Measurements from ENCODE around the gene FNBP1L.

The FNBP1L gene

GRCh38 chr1:93483606-93484005, 35.7 kb downstream of the FNBP1L start:
- no peak overlapping the region for H3K27ac ChIP-seq (replicated peaks; ENCODE audit: low read length)
- no peak overlapping the region for H2BK120ac ChIP-seq (ENCODE audit: low read depth, low read length)
- no peak overlapping the region for H2BK12ac ChIP-seq (ENCODE audit: low read length)
- H3K9ac ChIP-seq (ENCODE audit: low read depth, low read length, poor library complexity): no peak overlapping the region
- no peak for DNase-seq (ENCODE audit: low spot score)
- H4K91ac ChIP-seq (ENCODE audit: low read depth, low read length, poor library complexity): no peak overlapping the region
- no peak overlapping the region for H3K4me3 ChIP-seq (ENCODE audit: low read length in 2 of 2)
- peaks cover 1% of the 10 kb centered on the region for H3K79me1 ChIP-seq (ENCODE audit: low read depth, low read length)
- H3K36me3 ChIP-seq (replicated peaks in 1 of 2; ENCODE audit: control insufficient read depth in 2 of 2, insufficient read depth in 2 of 2, low read length in 2 of 2): peaks cover 0 to 4% of the 10 kb centered on the region in 2 donors
- no peak overlapping the region for H3K4ac ChIP-seq (ENCODE audit: low read length)
- H2AK5ac ChIP-seq (ENCODE audit: low read depth, low read length): no peak overlapping the region
- H2BK5ac ChIP-seq (ENCODE audit: low read length): no peak overlapping the region
- no peak overlapping the region for H3K4me2 ChIP-seq (ENCODE audit: insufficient read depth, low read length, poor library complexity, severe bottlenecking)
- H3K9me3 ChIP-seq (replicated peaks in 1 of 2; ENCODE audit: control insufficient read depth in 2 of 2, insufficient read depth in 1 of 2, low read depth in 1 of 2, low read length in 2 of 2): peaks cover 0 to 10% of the 10 kb centered on the region in 2 donors
- H2BK15ac ChIP-seq (ENCODE audit: low read length): no peak overlapping the region
- H2AFZ ChIP-seq (ENCODE audit: low read length): no peak overlapping the region
- no peak overlapping the region for H3K14ac ChIP-seq (ENCODE audit: low read length)
- H3K4me1 ChIP-seq (ENCODE audit: control insufficient read depth in 2 of 2, insufficient read depth in 1 of 2, low read depth in 1 of 2, low read length in 2 of 2): no peaks in the 10 kb centered on the region
- no peak overlapping the region for H3K18ac ChIP-seq (ENCODE audit: low read length)
- no peak overlapping the region for H3K23ac ChIP-seq (ENCODE audit: low read depth, low read length, poor library complexity)
- no peak overlapping the region for H4K8ac ChIP-seq (ENCODE audit: low read depth, low read length)
- no peaks in the 10 kb centered on the region for H3K27me3 ChIP-seq (ENCODE audit: control insufficient read depth in 3 of 3, insufficient read depth in 3 of 3, low read depth in 1 of 3, low read length in 3 of 3)

- no peak overlapping the region for H4K8ac ChIP-seq (ENCODE audit: low read depth, low read length)
- H2AFZ ChIP-seq (ENCODE audit: low read length): no peak overlapping the region
- no peak overlapping the region for H2BK5ac ChIP-seq (ENCODE audit: low read length)
- DNase-seq (ENCODE audit: low spot score): no peak
- no peak overlapping the region for H3K23ac ChIP-seq (ENCODE audit: low read depth, low read length, poor library complexity)
- H2BK120ac ChIP-seq (ENCODE audit: low read depth, low read length): no peak overlapping the region
- H3K9ac ChIP-seq (ENCODE audit: low read depth, low read length, poor library complexity): no peak overlapping the region
- H2BK12ac ChIP-seq (ENCODE audit: low read length): no peak overlapping the region
- no peaks in the 10 kb centered on the region for H3K4me1 ChIP-seq (ENCODE audit: control insufficient read depth in 2 of 2, insufficient read depth in 1 of 2, low read depth in 1 of 2, low read length in 2 of 2)
- no CpG with 5 or more reads among the region's 2 CpGs for WGBS, 2 donors (ENCODE audit: extremely low coverage in 2 of 2, insufficient read length in 2 of 2, insufficient replicate concordance in 1 of 2)
- H3K9me3 ChIP-seq (replicated peaks in 1 of 2; ENCODE audit: control insufficient read depth in 2 of 2, insufficient read depth in 1 of 2, low read depth in 1 of 2, low read length in 2 of 2): peaks cover 0 to 6% of the 10 kb centered on the region in 2 donors
- no peak overlapping the region for H3K4ac ChIP-seq (ENCODE audit: low read length)
- H4K91ac ChIP-seq (ENCODE audit: low read depth, low read length, poor library complexity): no peak overlapping the region
- no peak overlapping the region for H3K4me3 ChIP-seq (ENCODE audit: low read length in 2 of 2)
- H3K18ac ChIP-seq (ENCODE audit: low read length): no peak overlapping the region
- no peak overlapping the region for H3K27ac ChIP-seq (replicated peaks; ENCODE audit: low read length)
- H3K4me2 ChIP-seq (ENCODE audit: insufficient read depth, low read length, poor library complexity, severe bottlenecking): no peak overlapping the region
- H3K79me1 ChIP-seq (ENCODE audit: low read depth, low read length): no peaks in the 10 kb centered on the region
- H3K27me3 ChIP-seq (ENCODE audit: control insufficient read depth in 3 of 3, insufficient read depth in 3 of 3, low read depth in 1 of 3, low read length in 3 of 3): no peaks in the 10 kb centered on the region
- H3K14ac ChIP-seq (ENCODE audit: low read length): no peak overlapping the region
- no peak overlapping the region for H2BK15ac ChIP-seq (ENCODE audit: low read length)
- peaks cover 0 to 9% of the 10 kb centered on the region in 2 donors for H3K36me3 ChIP-seq (replicated peaks in 1 of 2; ENCODE audit: control insufficient read depth in 2 of 2, insufficient read depth in 2 of 2, low read length in 2 of 2)
- no peak overlapping the region for H2AK5ac ChIP-seq (ENCODE audit: low read depth, low read length)
These were observed 40.3 kb downstream of the FNBP1L start for GRCh38 chr1:93488207-93488606.

- Histone ChIP-seq H2BK12ac (ENCODE audit: low read length) (no peak overlapping the region), H3K18ac (ENCODE audit: low read length) (no peak overlapping the region), H3K4ac (ENCODE audit: low read length) (no peak overlapping the region), H3K4me3 (ENCODE audit: low read length in 2 of 2) (no peak overlapping the region), H3K36me3 (replicated peaks in 1 of 2; ENCODE audit: control insufficient read depth in 2 of 2, insufficient read depth in 2 of 2, low read length in 2 of 2) (peaks cover 0 to 13% of the 10 kb centered on the region in 2 donors), H2BK120ac (ENCODE audit: low read depth, low read length) (no peak overlapping the region), H2BK5ac (ENCODE audit: low read length) (no peak overlapping the region), H3K4me1 (ENCODE audit: control insufficient read depth in 2 of 2, insufficient read depth in 1 of 2, low read depth in 1 of 2, low read length in 2 of 2) (no peaks in the 10 kb centered on the region), H3K27ac (replicated peaks; ENCODE audit: low read length) (no peak overlapping the region), H2AFZ (ENCODE audit: low read length) (no peak overlapping the region), H3K14ac (ENCODE audit: low read length) (no peak overlapping the region), H4K8ac (ENCODE audit: low read depth, low read length) (no peak overlapping the region), H3K23ac (ENCODE audit: low read depth, low read length, poor library complexity) (no peak overlapping the region), H3K4me2 (ENCODE audit: insufficient read depth, low read length, poor library complexity, severe bottlenecking) (no peak overlapping the region), H3K9me3 (replicated peaks in 1 of 2; ENCODE audit: control insufficient read depth in 2 of 2, insufficient read depth in 1 of 2, low read depth in 1 of 2, low read length in 2 of 2) (peaks cover 0 to 6% of the 10 kb centered on the region in 2 donors), H3K79me1 (ENCODE audit: low read depth, low read length) (no peaks in the 10 kb centered on the region), H3K9ac (ENCODE audit: low read depth, low read length, poor library complexity) (no peak overlapping the region), H2BK15ac (ENCODE audit: low read length) (no peak overlapping the region), H4K91ac (ENCODE audit: low read depth, low read length, poor library complexity) (no peak overlapping the region), H2AK5ac (ENCODE audit: low read depth, low read length) (no peak overlapping the region), H3K27me3 (ENCODE audit: control insufficient read depth in 3 of 3, insufficient read depth in 3 of 3, low read depth in 1 of 3, low read length in 3 of 3) (no peaks in the 10 kb centered on the region)
- no peak for DNase-seq (ENCODE audit: low spot score)
These were observed 41.8 kb downstream of the FNBP1L start for GRCh38 chr1:93489756-93490155.

- no peak overlapping the region for H2AFZ ChIP-seq (ENCODE audit: low read length)
- no peak overlapping the region for H2AK5ac ChIP-seq (ENCODE audit: low read depth, low read length)
- H3K27ac ChIP-seq (replicated peaks; ENCODE audit: low read length): no peak overlapping the region
- no peak overlapping the region for H3K14ac ChIP-seq (ENCODE audit: low read length)
- no peak overlapping the region for H3K4me3 ChIP-seq (ENCODE audit: low read length in 2 of 2)
- no peak overlapping the region for H2BK15ac ChIP-seq (ENCODE audit: low read length)
- no peak overlapping the region for H4K8ac ChIP-seq (ENCODE audit: low read depth, low read length)
- H3K4me2 ChIP-seq (ENCODE audit: insufficient read depth, low read length, poor library complexity, severe bottlenecking): no peak overlapping the region
- no peak overlapping the region for H3K18ac ChIP-seq (ENCODE audit: low read length)
- no peak overlapping the region for H3K9ac ChIP-seq (ENCODE audit: low read depth, low read length, poor library complexity)
- H3K23ac ChIP-seq (ENCODE audit: low read depth, low read length, poor library complexity): no peak overlapping the region
- no peaks in the 10 kb centered on the region for H3K27me3 ChIP-seq (ENCODE audit: control insufficient read depth in 3 of 3, insufficient read depth in 3 of 3, low read depth in 1 of 3, low read length in 3 of 3)
- H3K36me3 ChIP-seq (replicated peaks in 1 of 2; ENCODE audit: control insufficient read depth in 2 of 2, insufficient read depth in 2 of 2, low read length in 2 of 2): peaks cover 0 to 13% of the 10 kb centered on the region in 2 donors
- no peak overlapping the region for H4K91ac ChIP-seq (ENCODE audit: low read depth, low read length, poor library complexity)
- H3K4ac ChIP-seq (ENCODE audit: low read length): no peak overlapping the region
- no peaks in the 10 kb centered on the region for H3K79me1 ChIP-seq (ENCODE audit: low read depth, low read length)
- H2BK12ac ChIP-seq (ENCODE audit: low read length): no peak overlapping the region
- peaks cover 0 to 6% of the 10 kb centered on the region in 2 donors for H3K9me3 ChIP-seq (replicated peaks in 1 of 2; ENCODE audit: control insufficient read depth in 2 of 2, insufficient read depth in 1 of 2, low read depth in 1 of 2, low read length in 2 of 2)
- no peak overlapping the region for H2BK5ac ChIP-seq (ENCODE audit: low read length)
- H2BK120ac ChIP-seq (ENCODE audit: low read depth, low read length): no peak overlapping the region
- no peak for DNase-seq (ENCODE audit: low spot score)
- H3K4me1 ChIP-seq (ENCODE audit: control insufficient read depth in 2 of 2, insufficient read depth in 1 of 2, low read depth in 1 of 2, low read length in 2 of 2): no peaks in the 10 kb centered on the region
These were observed 42.4 kb downstream of the FNBP1L start for GRCh38 chr1:93490357-93490756.
